Loucy (cell line): ENCODE results near the gene SHB.

Experiments used
- EZH2phosphoT487 ChIP-seq: fragments of 200-600 bp; IDR thresholded peaks from 2 replicates; pipeline ENCODE4 v1.6.1; 2018; ENCODE audit warnings: antibody characterized with exemption, mild to moderate bottlenecking, moderate library complexity, borderline replicate concordance
- TF ChIP-seq, protein P1 (sequence below): fragments of 200-600 bp; sonication (generic); conservative IDR thresholded peaks from 2 replicates; pipeline ENCODE4 v1.5.1; 2014; ENCODE audit warnings: mild to moderate bottlenecking, antibody characterized with exemption, low read length

DNA sequence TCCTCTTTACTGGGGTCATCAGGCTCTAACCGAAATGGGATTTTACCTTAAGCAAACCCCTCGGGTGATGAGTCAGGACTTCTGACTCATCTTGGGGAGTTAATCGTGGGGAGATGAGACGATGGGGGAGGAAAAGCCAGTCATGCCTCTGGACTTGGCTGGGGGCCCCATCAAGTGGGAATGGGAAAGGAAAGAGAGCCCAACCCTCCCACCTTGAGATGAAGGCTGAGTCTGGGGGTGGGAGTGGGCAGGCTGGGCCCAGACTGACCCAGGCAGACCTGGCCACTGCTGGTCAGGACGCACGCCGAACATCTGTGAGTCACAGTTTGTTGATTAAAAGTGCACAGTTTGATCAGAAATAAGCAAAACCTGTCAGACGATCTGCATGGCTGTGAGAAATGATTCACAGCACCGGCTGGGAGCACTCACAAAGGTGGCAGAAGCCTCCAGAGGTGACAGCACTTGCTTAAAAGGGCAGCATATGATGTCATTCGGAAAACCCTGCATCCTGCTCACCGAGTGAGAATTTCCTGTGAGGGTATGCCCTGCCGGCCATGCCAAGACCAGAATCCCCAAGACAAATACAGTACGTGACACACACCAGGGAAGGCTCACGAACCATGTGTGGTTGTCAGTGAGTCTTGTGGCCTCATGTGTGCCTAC is 115.1 kb downstream of the SHB start:
- TF ChIP-seq, protein P1, sequence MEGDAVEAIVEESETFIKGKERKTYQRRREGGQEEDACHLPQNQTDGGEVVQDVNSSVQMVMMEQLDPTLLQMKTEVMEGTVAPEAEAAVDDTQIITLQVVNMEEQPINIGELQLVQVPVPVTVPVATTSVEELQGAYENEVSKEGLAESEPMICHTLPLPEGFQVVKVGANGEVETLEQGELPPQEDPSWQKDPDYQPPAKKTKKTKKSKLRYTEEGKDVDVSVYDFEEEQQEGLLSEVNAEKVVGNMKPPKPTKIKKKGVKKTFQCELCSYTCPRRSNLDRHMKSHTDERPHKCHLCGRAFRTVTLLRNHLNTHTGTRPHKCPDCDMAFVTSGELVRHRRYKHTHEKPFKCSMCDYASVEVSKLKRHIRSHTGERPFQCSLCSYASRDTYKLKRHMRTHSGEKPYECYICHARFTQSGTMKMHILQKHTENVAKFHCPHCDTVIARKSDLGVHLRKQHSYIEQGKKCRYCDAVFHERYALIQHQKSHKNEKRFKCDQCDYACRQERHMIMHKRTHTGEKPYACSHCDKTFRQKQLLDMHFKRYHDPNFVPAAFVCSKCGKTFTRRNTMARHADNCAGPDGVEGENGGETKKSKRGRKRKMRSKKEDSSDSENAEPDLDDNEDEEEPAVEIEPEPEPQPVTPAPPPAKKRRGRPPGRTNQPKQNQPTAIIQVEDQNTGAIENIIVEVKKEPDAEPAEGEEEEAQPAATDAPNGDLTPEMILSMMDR, result no peak
- TF ChIP-seq EZH2phosphoT487, result no peak
